GM19455 (cell line): ENCODE data around the gene MYH9.

Experiments
- ATAC-seq: cut with Tn5 transposase; IDR thresholded peaks from one replicate; pipeline ENCODE4 v1.9.1; 2021; ENCODE audit not compliant: unreplicated experiment

MYH9 gene

GRCh38 chr22:36332623-36333332, 55.0 kb downstream of the MYH9 start:
- ATAC-seq = no peak

GRCh38 chr22:36331912-36332622, 55.7 kb downstream of the MYH9 start:
- no peak for ATAC-seq

GRCh38 chr22:36331306-36331911, 56.4 kb downstream of the MYH9 start:
- ATAC-seq = peak; percentile 55

- ATAC-seq = no peak
Measured at GRCh38 chr22:36330655-36331305, 57.0 kb downstream of the MYH9 start.

- ATAC-seq = no peak
Measured at GRCh38 chr22:36330127-36330526, 57.6 kb downstream of the MYH9 start.

- ATAC-seq = no peak
Measured at GRCh38 chr22:36329254-36330078, 58.3 kb downstream of the MYH9 start.

GRCh38 chr22:36328635-36329253, 59.0 kb downstream of the MYH9 start:
- no peak for ATAC-seq

GRCh38 chr22:36327922-36328551, 59.7 kb downstream of the MYH9 start:
- no peak for ATAC-seq

GRCh38 chr22:36326178-36327161, 61.3 kb downstream of the MYH9 start:
- no peak for ATAC-seq

- ATAC-seq = no peak
Measured at GRCh38 chr22:36325154-36326031, 62.4 kb downstream of the MYH9 start.

GRCh38 chr22:36324414-36324813, 63.4 kb downstream of the MYH9 start:
- ATAC-seq = no peak

- no peak for ATAC-seq
Measured at GRCh38 chr22:36323855-36324331, 63.9 kb downstream of the MYH9 start.

GRCh38 chr22:36323182-36323854, 64.4 kb downstream of the MYH9 start:
- ATAC-seq = no peak

GRCh38 chr22:36322602-36322915, 65.2 kb downstream of the MYH9 start:
- no peak for ATAC-seq

- no peak for ATAC-seq
Measured at GRCh38 chr22:36321797-36322601, 65.8 kb downstream of the MYH9 start.

GRCh38 chr22:36320553-36320952, 67.2 kb downstream of the MYH9 start:
- ATAC-seq = no peak
